Astrocyte (in vitro differentiated cells and primary cell): ENCODE data around the gene MGMT. TPM values are rescaled to one million over a fixed set of nuclear protein-coding genes. Genes with fewer than 3 reads are reported as not detected.

Experiments
- DNase-seq: peaks from one replicate; pipeline ENCODE4 v3.0.0-alpha.2; 2010; ENCODE audit warnings: low read depth
- FAIRE-seq: peaks from 2 replicates; lab custom pipeline; 2011; peaks lifted over from hg19 to GRCh38; lab: Jason Lieb, UNC
- H2AFZ ChIP-seq: 2 replicates; pipeline ENCODE4 v1.6.0; 2012; ENCODE audit warnings: low read depth, low read length, inconsistent platforms
- H3K27ac ChIP-seq: 2 replicates; pipeline ENCODE4 v1.5.1; 2011; ENCODE audit warnings: low read depth, low read length, inconsistent platforms
- H3K27me3 ChIP-seq: 2 replicates; pipeline ENCODE4 v1.6.0; 2011; ENCODE audit warnings: low read length, inconsistent platforms; ENCODE audit not compliant: insufficient read depth
- H3K36me3 ChIP-seq: 2 replicates; pipeline ENCODE4 v1.5.1; 2011; ENCODE audit warnings: low read length, inconsistent platforms; ENCODE audit not compliant: insufficient read depth
- H3K4me1 ChIP-seq: 2 replicates; pipeline ENCODE4 v1.5.1; 2011; ENCODE audit warnings: low read length, inconsistent platforms; ENCODE audit not compliant: insufficient read depth
- H3K4me2 ChIP-seq: 2 replicates; pipeline ENCODE4 v1.6.0; 2012; ENCODE audit warnings: low read length, inconsistent platforms
- H3K4me3 ChIP-seq: 2 replicates; pipeline ENCODE4 v1.5.1; 2011; ENCODE audit warnings: low read depth, mild to moderate bottlenecking, low read length, inconsistent platforms; ENCODE audit not compliant: insufficient read depth
- H3K79me2 ChIP-seq: 2 replicates; pipeline ENCODE4 v1.6.0; 2012; ENCODE audit warnings: mild to moderate bottlenecking, low read length, inconsistent platforms; ENCODE audit not compliant: insufficient read depth
- H3K9ac ChIP-seq: 2 replicates; pipeline ENCODE4 v1.6.0; 2012; ENCODE audit warnings: mild to moderate bottlenecking, low read length, inconsistent platforms
- H3K9me3 ChIP-seq: 2 replicates; pipeline ENCODE4 v1.5.1; 2012; ENCODE audit warnings: low read depth, mild to moderate bottlenecking, low read length, inconsistent platforms; ENCODE audit not compliant: insufficient read depth
- H4K20me1 ChIP-seq: 2 replicates; pipeline ENCODE4 v1.6.0; 2012; ENCODE audit warnings: low read length, inconsistent platforms; ENCODE audit not compliant: insufficient read depth
- H3K27ac Mint-ChIP-seq: one replicate; pipeline ENCODE4 v1.8.0; 2021; ENCODE audit warnings: mild to moderate bottlenecking, mixed read lengths; ENCODE audit not compliant: unreplicated experiment
- H3K27me3 Mint-ChIP-seq: one replicate; pipeline ENCODE4 v1.8.0; 2021; ENCODE audit warnings: low read depth, mixed read lengths; ENCODE audit not compliant: unreplicated experiment
- H3K36me3 Mint-ChIP-seq: one replicate; pipeline ENCODE4 v1.8.0; 2021; ENCODE audit warnings: low read depth, mixed read lengths; ENCODE audit not compliant: unreplicated experiment
- H3K4me1 Mint-ChIP-seq: one replicate; pipeline ENCODE4 v1.8.0; 2021; ENCODE audit warnings: low read depth, mixed read lengths; ENCODE audit not compliant: unreplicated experiment
- H3K4me3 Mint-ChIP-seq: one replicate; pipeline ENCODE4 v1.8.0; 2021; ENCODE audit warnings: mild to moderate bottlenecking, moderate library complexity, mixed read lengths; ENCODE audit not compliant: unreplicated experiment
- H3K9me3 Mint-ChIP-seq: one replicate; pipeline ENCODE4 v1.8.0; 2021; ENCODE audit warnings: mild to moderate bottlenecking, mixed read lengths; ENCODE audit not compliant: unreplicated experiment
- EZH2 ChIP-seq: IDR thresholded peaks from 2 replicates; pipeline ENCODE4 v1.6.1; 2012; ENCODE audit warnings: mild to moderate bottlenecking, low read length, inconsistent platforms; ENCODE audit not compliant: insufficient read depth
- total RNA-seq: library from RNA; stranded (reverse); gene quantifications from 2 replicates; pipeline ENCODE4 v1.2.1, GENCODE V29; 2021
- TF ChIP-seq, protein P1 (sequence below): IDR thresholded peaks from 2 replicates; pipeline ENCODE4 v1.5.1; 2011; ENCODE audit warnings: low read depth, mild to moderate bottlenecking, inconsistent platforms, low read length, moderate library complexity; ENCODE audit not compliant: insufficient read depth

MGMT gene
- total RNA-seq, 1 donor from 2014 or later: 9.5 TPM

DNA sequence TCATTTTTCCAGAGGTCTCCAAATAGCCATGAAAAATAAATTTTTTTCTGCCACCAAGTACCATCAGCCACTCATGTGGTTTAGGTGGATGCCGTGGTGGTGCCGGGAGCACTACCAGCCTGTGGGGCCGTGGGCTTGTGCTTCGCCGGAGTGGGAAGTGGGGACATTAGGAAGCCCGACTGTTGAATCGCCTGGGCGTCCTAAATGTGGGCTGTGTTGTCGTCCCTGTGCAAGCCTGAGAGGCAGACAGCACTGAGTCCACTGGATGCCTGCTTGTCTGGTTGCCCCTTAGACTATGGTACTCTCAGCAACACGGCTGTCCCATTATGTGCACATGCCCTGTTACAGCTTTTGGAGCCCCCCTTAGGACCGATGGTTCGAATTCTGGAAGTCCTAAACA lies 59.9 kb downstream of the MGMT start:
- Histone ChIP-seq H3K36me3 (no peaks in the 10 kb centered on the region), H3K4me2 (no peak overlapping the region), H3K9ac (no peak overlapping the region), H3K27me3 (no peaks in the 10 kb centered on the region), H2AFZ (no peak overlapping the region), H3K79me2 (no peaks in the 10 kb centered on the region), H3K4me3 (no peak overlapping the region), H4K20me1 (peaks cover 34% of the 10 kb centered on the region), H3K9me3 (no peaks in the 10 kb centered on the region), H3K27ac (no peak overlapping the region), H3K4me1 (peaks cover 11% of the 10 kb centered on the region)
- H3K9me3 Mint-ChIP-seq: no peaks in the 10 kb centered on the region
- H3K4me3 Mint-ChIP-seq: no peak overlapping the region
- H3K36me3 Mint-ChIP-seq: peaks cover 6% of the 10 kb centered on the region
- H3K27ac Mint-ChIP-seq: no peak overlapping the region
- no peaks in the 10 kb centered on the region for H3K27me3 Mint-ChIP-seq
- FAIRE-seq (no peak), DNase-seq (no peak)
- peaks cover 10% of the 10 kb centered on the region for H3K4me1 Mint-ChIP-seq
- TF ChIP-seq, protein P1, sequence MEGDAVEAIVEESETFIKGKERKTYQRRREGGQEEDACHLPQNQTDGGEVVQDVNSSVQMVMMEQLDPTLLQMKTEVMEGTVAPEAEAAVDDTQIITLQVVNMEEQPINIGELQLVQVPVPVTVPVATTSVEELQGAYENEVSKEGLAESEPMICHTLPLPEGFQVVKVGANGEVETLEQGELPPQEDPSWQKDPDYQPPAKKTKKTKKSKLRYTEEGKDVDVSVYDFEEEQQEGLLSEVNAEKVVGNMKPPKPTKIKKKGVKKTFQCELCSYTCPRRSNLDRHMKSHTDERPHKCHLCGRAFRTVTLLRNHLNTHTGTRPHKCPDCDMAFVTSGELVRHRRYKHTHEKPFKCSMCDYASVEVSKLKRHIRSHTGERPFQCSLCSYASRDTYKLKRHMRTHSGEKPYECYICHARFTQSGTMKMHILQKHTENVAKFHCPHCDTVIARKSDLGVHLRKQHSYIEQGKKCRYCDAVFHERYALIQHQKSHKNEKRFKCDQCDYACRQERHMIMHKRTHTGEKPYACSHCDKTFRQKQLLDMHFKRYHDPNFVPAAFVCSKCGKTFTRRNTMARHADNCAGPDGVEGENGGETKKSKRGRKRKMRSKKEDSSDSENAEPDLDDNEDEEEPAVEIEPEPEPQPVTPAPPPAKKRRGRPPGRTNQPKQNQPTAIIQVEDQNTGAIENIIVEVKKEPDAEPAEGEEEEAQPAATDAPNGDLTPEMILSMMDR: no peak
- TF ChIP-seq EZH2: no peak

DNA sequence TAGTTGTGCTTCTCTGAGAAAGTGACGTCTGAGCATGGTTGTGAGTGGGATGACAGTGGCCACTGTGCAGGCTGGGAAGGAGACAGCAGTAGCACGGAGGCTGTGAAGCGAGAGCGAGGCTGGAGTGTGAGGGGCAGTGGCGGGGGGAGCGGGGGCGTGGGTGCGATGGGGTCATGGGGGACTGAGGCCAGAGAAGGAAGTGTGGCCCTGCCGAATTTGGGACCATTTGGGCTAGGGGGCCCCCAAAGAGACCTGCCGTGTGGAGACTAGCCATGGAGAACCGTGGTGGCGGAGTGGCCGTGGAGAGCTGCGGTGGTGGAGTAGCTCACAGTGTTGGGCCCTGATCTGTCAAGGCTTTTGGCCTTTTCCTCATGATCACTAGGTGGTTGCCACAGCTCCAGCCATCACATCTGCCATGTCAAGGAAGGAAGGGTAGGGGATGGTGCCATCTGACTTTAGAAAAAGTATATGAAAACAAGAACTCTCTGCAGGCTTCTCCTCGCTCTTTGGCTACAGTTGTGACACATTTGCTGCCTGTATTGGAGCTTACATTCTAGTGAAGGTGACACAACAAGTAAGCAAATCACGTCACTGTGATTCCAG lies 61.4 kb downstream of the MGMT start:
- H3K27ac ChIP-seq: no peak overlapping the region
- FAIRE-seq (no peak), DNase-seq (no peak)
- Mint-ChIP-seq H3K27ac (no peak overlapping the region), H3K9me3 (peaks cover under 1% of the 10 kb centered on the region), H3K36me3 (peaks cover 6% of the 10 kb centered on the region), H3K4me3 (no peak overlapping the region), H3K27me3 (no peaks in the 10 kb centered on the region), H3K4me1 (peaks cover 11% of the 10 kb centered on the region)
- TF ChIP-seq, protein P1: no peak
- TF ChIP-seq EZH2: no peak
- no peak overlapping the region for H3K9ac ChIP-seq
- H3K9me3 ChIP-seq: no peaks in the 10 kb centered on the region
- no peak overlapping the region for H3K4me3 ChIP-seq
- H3K36me3 ChIP-seq: no peaks in the 10 kb centered on the region
- H2AFZ ChIP-seq: no peak overlapping the region
- peaks cover 49% of the 10 kb centered on the region for H4K20me1 ChIP-seq
- H3K79me2 ChIP-seq: no peaks in the 10 kb centered on the region
- H3K4me2 ChIP-seq: no peak overlapping the region
- H3K27me3 ChIP-seq: no peaks in the 10 kb centered on the region
- H3K4me1 ChIP-seq: peaks cover 16% of the 10 kb centered on the region

DNA sequence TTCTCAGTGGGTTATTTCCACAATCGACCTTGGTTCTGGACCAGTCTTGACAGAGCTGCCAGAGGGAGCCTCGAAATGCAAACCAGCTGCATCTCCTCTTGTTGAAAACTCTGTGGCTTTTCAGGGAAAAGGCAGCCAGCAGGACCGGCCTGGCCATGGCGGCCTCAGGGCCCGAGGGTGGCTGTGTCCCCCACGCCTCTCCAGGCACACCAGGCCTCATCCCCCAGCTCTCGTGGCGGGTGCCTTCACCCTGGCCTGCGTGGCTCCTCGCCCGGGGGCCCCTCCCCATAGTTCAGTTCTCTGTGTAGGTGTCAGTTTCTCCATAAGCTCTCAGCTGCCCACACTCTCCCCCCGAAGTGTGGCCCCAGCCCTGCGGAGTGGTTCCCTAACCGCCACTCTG lies 63.5 kb downstream of the MGMT start:
- FAIRE-seq: no peak
- Mint-ChIP-seq H3K27ac (no peak overlapping the region), H3K27me3 (peaks cover 3% of the 10 kb centered on the region), H3K9me3 (peaks cover 4% of the 10 kb centered on the region), H3K36me3 (peaks cover 9% of the 10 kb centered on the region), H3K4me3 (no peak overlapping the region), H3K4me1 (peaks cover 11% of the 10 kb centered on the region)
- Histone ChIP-seq H3K27ac (no peak overlapping the region), H3K9me3 (no peaks in the 10 kb centered on the region), H3K4me1 (peaks cover 10% of the 10 kb centered on the region), H3K4me3 (no peak overlapping the region), H3K27me3 (peaks cover 2% of the 10 kb centered on the region), H4K20me1 (peaks cover 62% of the 10 kb centered on the region), H3K79me2 (no peaks in the 10 kb centered on the region), H3K4me2 (no peak overlapping the region), H2AFZ (no peak overlapping the region), H3K36me3 (no peaks in the 10 kb centered on the region), H3K9ac (no peak overlapping the region)
- DNase-seq: no peak
- TF ChIP-seq, protein P1: no peak
- TF ChIP-seq EZH2: no peak
